ENCODE data around the gene C5orf63. TPM values are rescaled to one million over a fixed set of nuclear protein-coding genes. Genes with fewer than 3 reads are reported as not detected.

C5orf63 gene
- total RNA-seq, 3 donors from 2014 or later, result 2.4 to 5.6 (median 4.0) TPM

- Histone ChIP-seq H3K4me3 (peak overlapping the region; percentile 82 to 89 (median 87)), H3K27me3 (no peaks in the 10 kb centered on the region), H3K4me1 (no peaks in the 10 kb centered on the region), H3K36me3 (no peaks in the 10 kb centered on the region), H3K27ac (peak overlapping the region; percentile 84 to 86), H3K9me3 (no peaks in the 10 kb centered on the region)
- intact Hi-C loops (cut with DNase I; ENCODE audit: low total_unique reads), result no loop called here
- no peak for TF ChIP-seq CTCF (IDR thresholded peaks at IDR 0.05)
- no peak for TF ChIP-seq POLR2AphosphoS5 (IDR thresholded peaks at IDR 0.05)
- TF ChIP-seq POLR2A (IDR thresholded peaks at IDR 0.05), result no peak
- no peak for DNase-seq (ENCODE audit: low spot score in 2 of 2)
Observed at GRCh38 chr5:127031147-127031862, 42.0 kb downstream of the C5orf63 start.

GRCh38 chr5:127030259-127031146 is 42.8 kb downstream of the C5orf63 start, which contains the start of gene MARCHF3:
Gene MARCHF3 (minus strand): TSS chr5:127030558. CDS start chr5:126918171, 112,387 bp downstream.
- DNase-seq (ENCODE audit: low spot score in 2 of 2), result peak; percentile 92 to 93
- Histone ChIP-seq H3K9me3 (no peaks in the 10 kb centered on the region), H3K27ac (peak within 1 kb of the TSS; percentile 84 to 86)

GRCh38 chr5:127029581-127030258 is 43.6 kb downstream of the C5orf63 start:
- peak overlapping the region; percentile 82 to 89 (median 87) for H3K4me3 ChIP-seq
- no peaks in the 10 kb centered on the region for H3K27me3 ChIP-seq
- DNase-seq (ENCODE audit: low spot score in 2 of 2), result peak; percentile 40 to 53
- peak overlapping the region; percentile 84 to 86 for H3K27ac ChIP-seq
- intact Hi-C loops (cut with DNase I; ENCODE audit: low total_unique reads), result no loop called here
- TF ChIP-seq POLR2A (IDR thresholded peaks at IDR 0.05) (no peak), CTCF (IDR thresholded peaks at IDR 0.05) (peak in 2 of 3 donors; percentile 37 to 43)
- H3K36me3 ChIP-seq, result no peaks in the 10 kb centered on the region
- no peaks in the 10 kb centered on the region for H3K4me1 ChIP-seq
- H3K9me3 ChIP-seq, result no peaks in the 10 kb centered on the region

More at GRCh38 chr5:127030259-127031146, 42.8 kb downstream of the C5orf63 start, which contains the start of gene MARCHF3:
- TF ChIP-seq POLR2AphosphoS5 (IDR thresholded peaks at IDR 0.05) (peak; percentile 60 to 85 (median 76)), POLR2A (IDR thresholded peaks at IDR 0.05) (peak; percentile 74), CTCF (IDR thresholded peaks at IDR 0.05) (no peak)
- H3K4me3 ChIP-seq, result peak within 1 kb of the TSS; percentile 82 to 89 (median 87)
- no peaks in the 10 kb centered on the region for H3K4me1 ChIP-seq
- no peaks in the 10 kb centered on the region for H3K36me3 ChIP-seq
- intact Hi-C loops (cut with DNase I; ENCODE audit: low total_unique reads), result no loop called here
- no peaks in the 10 kb centered on the region for H3K27me3 ChIP-seq

- Histone ChIP-seq H3K27me3 (no peaks in the 10 kb centered on the region), H3K9me3 (no peaks in the 10 kb centered on the region), H3K4me3 (peak overlapping the region; percentile 82 to 89 (median 87)), H3K27ac (no peak overlapping the region), H3K36me3 (no peaks in the 10 kb centered on the region), H3K4me1 (no peaks in the 10 kb centered on the region)
- DNase-seq (ENCODE audit: low spot score in 2 of 2), result no peak
- TF ChIP-seq POLR2A (IDR thresholded peaks at IDR 0.05), result no peak
- no peak for TF ChIP-seq POLR2AphosphoS5 (IDR thresholded peaks at IDR 0.05)
- no peak for TF ChIP-seq CTCF (IDR thresholded peaks at IDR 0.05)
- intact Hi-C loops (cut with DNase I; ENCODE audit: low total_unique reads), result no loop called here
Observed at GRCh38 chr5:127028822-127029457, 44.4 kb downstream of the C5orf63 start.

All from breast epithelium (tissue), 4 donors.